Raji (cell line): ENCODE results near the gene RABGAP1.

ENCODE experiments used
- POLR2A ChIP-seq: IDR thresholded peaks from 2 replicates; pipeline ENCODE4 v1.6.1; 2011; ENCODE audit warnings: low read depth, low read length, control low read depth; ENCODE audit not compliant: insufficient read depth

The RABGAP1 gene

DNA sequence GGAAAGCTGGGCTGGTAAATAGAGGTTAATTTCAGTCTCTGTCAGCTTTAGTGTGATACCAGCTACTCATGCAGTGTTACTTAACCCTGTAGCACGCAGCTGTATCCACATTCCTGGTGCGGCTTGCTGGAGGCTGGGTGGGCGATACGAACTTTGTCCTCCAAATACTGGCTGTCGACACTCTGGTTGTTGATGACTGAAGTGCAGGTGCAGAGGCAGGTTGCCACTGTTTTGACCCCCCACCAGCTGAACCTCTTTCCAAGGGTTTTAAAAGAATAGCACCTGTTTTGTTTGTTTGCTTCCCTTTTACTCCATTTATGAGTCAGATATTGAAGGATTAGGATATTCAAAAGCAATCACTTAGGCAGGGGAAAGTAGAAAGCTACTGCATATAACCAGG lies 4.4 kb upstream of the RABGAP1 start:
- no peak for TF ChIP-seq POLR2A

DNA sequence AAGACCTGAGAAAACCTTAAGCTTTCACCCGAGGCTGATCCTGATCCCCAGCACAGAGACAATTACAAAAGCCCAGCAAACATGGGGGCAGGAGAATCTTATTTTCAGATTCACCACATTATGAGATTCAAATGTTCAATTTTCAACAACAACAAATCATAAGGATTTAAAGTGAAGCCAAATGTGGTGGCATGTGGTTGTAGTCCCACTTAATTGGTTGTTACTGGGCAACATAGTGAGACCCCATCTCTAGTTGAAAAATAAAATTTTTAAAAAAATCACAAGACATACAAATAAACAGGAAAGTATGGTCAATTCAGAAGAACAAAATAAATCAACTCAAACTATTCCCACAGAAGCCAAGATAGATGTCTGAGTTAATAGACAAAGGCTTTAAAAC lies 3.9 kb upstream of the RABGAP1 start:
- TF ChIP-seq POLR2A: no peak

DNA sequence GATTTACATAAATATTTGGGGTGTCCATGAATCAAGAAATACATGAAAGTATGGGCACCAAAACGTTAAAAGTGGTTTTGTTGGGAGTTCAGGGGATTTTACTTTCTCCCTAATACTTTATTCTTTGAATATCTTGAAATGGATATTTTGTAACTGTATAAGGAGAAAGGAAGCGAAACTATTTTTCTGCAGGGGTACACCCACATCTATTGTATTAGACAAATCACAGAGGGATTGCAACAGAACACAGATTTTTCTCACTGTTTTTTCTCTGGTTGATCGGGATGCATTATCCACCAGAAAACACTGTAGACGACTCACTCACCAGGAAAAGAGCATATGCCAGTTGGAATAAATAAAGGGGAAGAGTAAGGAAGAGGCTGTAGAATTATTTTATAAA lies 1.2 kb upstream of the RABGAP1 start:
- no peak for TF ChIP-seq POLR2A

DNA sequence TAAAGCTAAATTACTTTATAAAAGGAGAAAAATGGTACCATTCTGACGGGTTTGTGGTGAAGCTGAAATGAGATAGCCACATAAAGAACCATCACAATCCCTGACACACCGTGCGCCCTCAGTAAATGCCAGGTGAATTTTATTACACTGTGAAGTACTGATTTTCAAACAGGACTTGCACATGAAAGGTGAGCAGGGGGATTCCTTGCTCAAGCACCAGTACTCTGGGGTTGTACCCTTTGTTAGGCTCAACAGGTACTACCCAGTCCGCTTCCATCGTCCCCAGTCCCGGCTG lies 419 bp upstream of the RABGAP1 start:
- no peak for TF ChIP-seq POLR2A

DNA sequence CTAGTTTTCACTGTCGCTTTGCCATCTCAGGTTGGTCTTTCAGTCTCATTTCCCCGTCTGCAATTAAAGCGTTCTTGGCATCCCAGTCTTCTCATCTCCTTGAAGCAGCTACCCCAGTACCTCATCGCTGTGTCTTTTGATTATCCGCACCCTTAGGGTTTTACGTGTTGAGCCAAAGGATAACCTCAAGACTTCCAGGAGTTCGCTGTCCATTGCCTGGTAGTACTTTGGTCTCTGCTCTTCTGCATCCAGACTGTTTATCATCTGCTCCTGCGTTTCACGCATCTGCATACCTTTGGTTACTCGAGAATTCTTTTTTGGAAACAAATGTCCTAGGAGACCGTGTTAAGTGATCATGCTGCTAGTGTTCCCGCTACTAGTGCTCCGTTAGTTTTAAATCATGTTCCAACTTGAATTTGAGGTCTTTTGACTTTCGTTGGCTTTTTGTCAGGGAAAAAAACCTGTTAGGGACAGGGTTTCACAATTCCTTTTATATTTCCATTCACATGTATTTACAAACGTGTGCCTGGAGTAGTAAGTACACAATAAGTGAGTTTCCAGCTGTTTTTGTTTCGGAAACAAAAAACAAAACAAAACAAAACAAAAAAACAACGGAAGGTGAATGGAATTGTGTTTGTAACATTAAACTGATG lies 888 bp downstream of the RABGAP1 start:
- TF ChIP-seq POLR2A: no peak

DNA sequence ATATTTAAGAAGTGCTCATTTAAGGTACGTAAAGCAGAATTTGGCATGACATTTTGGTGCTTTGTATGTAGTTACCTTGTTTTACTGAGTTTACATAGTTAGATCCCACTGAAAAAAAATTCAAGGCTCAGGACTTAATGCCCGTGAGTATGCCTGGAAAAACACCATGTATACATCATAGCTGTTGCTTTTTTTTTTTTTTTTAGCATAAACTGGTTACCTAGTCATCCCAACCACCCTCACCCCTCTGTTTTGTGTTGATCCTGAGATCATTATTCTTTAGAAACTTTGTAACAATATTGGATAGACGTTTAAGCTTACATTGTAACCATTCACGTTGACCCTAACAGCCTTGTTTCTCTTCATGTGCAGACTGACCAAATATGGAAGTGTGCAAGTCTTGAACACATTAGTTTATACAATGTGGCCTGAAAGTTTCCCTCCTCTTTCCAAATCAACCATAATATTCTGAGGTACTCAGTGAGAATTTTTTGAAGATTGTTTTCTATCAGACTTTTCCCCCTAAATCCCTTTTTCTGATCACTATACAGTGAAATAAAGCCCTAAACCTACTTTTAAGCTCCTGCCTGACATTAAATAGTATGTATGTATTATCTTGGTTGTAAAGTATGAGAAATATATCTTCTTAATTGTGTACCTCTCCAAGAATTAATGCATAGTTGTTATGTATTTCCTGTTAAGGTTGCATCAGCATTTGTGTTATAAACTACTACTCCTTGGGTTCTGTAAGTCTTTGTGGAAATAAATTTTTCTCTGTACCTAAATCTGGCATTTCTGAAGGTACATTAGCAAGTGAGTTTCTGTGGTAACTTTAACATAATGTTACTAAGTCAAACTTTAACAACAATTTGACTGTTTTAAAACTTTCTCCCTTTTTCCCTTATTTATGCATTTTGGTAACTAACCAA lies 4.4 kb downstream of the RABGAP1 start:
- TF ChIP-seq POLR2A: no peak

DNA sequence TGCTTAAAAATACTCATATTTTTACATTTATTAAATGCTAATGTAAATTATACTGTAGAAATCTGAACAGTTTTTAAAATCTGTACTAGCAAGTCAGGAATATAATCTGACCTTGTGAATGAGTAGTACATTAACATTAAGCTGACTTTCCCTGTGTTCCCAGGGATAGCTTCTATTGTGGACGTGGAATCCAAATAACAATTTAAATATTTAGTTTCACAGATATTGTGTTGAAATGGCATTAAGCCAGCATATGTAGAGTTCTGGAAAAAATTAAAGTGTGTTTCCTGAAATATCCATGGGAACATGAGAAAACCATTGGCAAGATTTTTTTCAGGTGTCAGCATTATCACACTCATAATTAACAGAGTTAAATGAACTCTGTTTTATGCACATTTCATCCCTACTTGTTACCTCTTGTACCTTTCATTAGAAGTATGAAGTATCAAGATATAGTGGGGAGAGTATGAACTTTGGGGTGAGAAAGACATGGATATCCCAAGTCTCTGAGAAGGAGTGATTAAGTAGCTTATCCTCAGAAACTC lies 5.7 kb downstream of the RABGAP1 start:
- no peak for TF ChIP-seq POLR2A

DNA sequence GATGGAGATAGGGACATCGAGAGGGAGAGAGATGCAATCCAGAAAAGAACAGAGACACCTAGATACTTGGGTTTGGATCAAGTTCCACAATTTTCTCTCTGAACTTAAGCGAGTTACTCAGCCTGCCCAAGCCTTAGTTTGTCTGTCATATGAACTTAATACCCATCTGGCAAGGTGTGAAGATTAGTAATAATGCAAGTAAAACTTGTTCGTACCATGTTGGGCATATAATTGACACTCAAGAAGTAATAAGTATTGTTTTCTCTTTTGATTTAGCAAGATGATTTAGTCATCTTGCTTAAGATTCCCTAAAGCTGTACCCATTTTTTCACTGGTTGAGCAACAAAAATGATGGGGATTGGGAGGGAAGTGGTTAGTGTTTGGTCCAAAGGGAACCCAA lies 7.5 kb downstream of the RABGAP1 start:
- no peak for TF ChIP-seq POLR2A

DNA sequence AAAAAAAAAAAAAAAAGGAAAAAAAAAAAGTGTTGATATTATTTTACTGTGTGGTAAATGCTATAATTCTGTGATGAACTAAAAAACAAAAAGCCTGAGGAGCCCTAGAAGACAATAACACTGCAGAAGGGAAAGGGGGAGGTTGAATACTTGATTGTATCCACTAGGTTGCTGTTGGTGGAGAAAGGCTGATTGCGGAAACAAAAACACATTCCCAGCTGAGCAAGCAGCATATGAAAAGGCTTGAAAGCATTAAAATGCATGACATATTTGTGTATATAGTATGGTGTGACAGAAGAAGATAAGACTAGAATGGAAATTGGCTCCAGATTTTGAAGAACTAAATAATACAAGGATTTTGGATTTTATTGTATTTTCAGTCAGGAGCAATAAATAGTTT lies 8.9 kb downstream of the RABGAP1 start:
- no peak for TF ChIP-seq POLR2A

DNA sequence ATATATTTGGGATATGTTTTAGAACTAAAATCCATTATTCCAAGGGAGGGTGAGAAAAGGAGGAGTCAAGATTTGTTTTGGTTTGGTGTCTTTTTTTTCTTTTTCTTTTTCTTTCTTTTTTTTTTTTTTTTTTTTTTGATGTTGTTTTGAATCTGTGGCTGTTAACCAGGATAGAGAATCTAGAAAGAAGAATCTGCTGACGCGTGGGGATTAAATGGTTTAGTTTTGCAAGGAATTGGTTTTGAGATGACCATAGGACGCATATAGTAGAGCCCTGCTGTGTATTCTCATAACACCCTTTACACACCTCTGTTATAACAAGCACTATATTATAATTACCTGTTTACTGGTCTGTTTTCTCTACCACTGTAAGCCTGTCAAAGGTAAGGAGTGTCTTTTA lies 9.4 kb downstream of the RABGAP1 start:
- no peak for TF ChIP-seq POLR2A

DNA sequence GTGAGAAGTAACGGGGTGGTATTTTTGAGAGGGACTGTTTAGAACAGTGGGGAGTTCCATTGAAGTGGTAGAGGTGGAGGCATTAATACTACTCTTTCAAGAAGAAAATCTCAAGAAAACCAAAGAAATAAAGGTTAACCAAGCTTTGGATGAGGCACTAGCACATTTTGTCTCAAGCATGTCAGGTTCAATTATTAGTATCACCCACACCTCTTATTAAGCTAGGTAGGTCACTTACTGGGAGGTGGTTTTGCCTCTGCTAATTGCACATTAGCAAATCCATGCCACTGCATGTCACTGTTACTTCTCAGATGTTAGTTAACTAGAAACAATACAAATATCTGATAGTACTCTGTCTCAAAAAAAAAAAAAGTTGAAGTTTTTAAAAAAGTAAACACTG lies 10.2 kb downstream of the RABGAP1 start:
- no peak for TF ChIP-seq POLR2A

DNA sequence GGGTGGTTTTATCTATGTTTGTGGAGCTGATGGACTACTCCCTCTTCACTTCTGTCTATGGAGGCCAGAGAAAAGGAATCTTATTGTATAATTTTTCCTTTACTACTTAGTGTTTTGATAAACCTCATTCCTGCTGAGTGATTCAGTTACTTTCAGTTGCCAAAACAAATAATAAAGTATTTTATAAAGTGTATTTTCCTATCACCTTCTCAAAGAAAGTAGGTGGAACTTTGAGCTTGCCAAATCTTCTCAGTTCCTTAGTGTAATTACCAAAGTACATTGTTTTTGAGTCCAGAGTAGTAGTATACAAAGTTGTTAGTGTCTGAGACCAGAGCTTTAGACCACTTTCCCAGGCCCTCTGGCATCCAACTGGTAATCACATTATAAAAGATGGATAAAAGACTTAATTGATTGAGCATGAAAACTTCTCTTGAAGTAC lies 13.5 kb downstream of the RABGAP1 start:
- no peak for TF ChIP-seq POLR2A

DNA sequence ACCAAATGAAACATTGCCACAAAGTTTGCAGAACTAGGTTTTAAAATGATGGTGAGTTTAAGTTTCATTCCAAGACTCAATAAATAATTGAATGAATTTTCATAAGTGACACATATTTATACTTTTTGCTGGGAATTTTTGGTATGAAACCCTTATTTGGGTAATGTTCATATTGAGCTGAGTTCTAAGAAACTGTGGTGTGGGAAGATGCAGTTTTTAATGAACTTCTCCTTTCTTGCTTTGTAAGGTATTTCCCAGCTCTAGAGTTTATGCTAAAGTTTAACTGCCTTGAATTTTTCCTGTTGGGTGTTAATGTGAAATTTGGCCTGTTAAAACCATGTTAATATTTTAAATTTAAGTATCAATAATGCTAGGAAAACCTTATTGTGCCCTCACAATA lies 15.1 kb downstream of the RABGAP1 start:
- TF ChIP-seq POLR2A: no peak

DNA sequence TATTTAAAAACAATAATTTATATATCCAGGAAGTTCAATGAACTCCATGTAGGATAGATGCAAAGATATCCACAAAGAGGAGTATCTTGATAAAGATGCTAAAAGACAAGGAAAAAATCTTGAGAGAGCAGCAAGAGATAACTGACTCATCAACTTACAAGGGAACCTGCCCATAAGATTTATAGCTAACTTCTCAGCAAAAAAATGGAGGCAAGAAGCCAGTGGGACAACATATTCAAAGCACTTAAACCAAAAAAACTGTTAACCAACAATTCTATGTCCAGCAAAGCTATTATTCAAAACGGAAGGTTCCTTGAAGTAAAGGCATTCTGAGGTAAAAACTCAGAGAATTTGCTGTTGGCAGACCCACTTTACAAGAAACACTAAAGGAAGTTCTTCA lies 20.3 kb downstream of the RABGAP1 start:
- TF ChIP-seq POLR2A: no peak

DNA sequence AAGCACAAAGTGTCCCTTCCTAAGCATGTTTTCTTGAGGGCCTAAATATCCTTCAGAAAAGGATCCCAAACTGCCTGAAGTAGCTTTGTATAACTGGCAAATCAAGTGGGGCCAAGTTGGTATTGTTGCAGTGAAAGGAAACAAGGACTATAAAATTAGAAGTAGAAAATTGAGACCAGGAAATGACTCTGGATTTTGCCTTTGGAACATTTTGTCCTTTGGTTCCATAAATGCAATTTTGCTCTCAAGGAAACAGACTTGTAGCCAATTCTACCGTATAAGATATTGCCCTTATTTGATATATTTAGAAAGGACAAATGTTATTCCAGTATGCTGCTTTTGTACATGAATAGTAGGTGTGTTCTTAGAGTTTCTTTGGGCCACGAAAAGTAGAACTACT lies 34.4 kb downstream of the RABGAP1 start:
- no peak for TF ChIP-seq POLR2A

DNA sequence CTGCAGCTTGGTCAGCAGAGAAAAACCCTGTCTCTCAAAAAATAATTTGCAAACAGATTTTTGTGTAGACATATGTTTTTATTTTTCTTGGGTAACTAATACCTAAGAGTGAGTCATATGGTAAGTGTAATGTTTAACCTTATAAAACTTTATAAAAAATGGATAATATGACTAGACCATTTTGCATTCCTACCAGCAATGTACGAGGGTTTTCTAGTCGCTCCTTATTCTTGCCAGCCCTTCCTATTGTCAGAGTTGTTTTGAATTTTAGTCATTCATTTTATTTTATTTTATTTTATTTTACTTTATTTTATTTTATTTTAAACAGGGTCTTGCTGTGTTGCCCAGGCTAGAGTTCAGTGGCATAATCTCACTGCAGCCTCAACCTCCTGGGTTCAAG lies 37.8 kb downstream of the RABGAP1 start:
- TF ChIP-seq POLR2A: no peak
